HEK293T (cell line): ENCODE data around the gene MAGI3.
"Not testable (repeated sequence)": the region's sequence is repeated elsewhere in the genome, so short reads cannot be mapped to it uniquely, and the experiment has no call there.

Source experiments
- CTCF ChIA-PET: fragments of 350-600 bp; formaldehyde crosslinking; extraction: SDS; loops from one replicate; lab custom pipeline; 2021; ENCODE audit warnings: antibody characterized with exemption, inconsistent platforms; lab: Yijun Ruan, JAX
- POLR2A ChIA-PET: fragments of 350-600 bp; formaldehyde crosslinking; extraction: SDS; loops from one replicate; lab custom pipeline; 2020; ENCODE audit warnings: antibody characterized with exemption, inconsistent platforms; lab: Yijun Ruan, JAX
- DNase-seq: peaks from one replicate; pipeline ENCODE4 v3.0.0; 2012; ENCODE audit warnings: mixed read lengths; ENCODE audit errors: extremely low spot score
- ARNT ChIP-seq: fragments of 450-650 bp; IDR thresholded peaks from 2 replicates; pipeline ENCODE4 v1.6.1; 2017; ENCODE audit warnings: mild to moderate bottlenecking
- BHLHE40 ChIP-seq: fragments of 450-650 bp; IDR thresholded peaks from 2 replicates; pipeline ENCODE4 v1.6.1; 2016; ENCODE audit warnings: mild to moderate bottlenecking, moderate library complexity, borderline replicate concordance
- CTBP1 ChIP-seq: fragments of 450-650 bp; IDR thresholded peaks from 2 replicates; pipeline ENCODE4 v1.6.1; 2016; ENCODE audit warnings: borderline replicate concordance
- ELF4 ChIP-seq: fragments of 450-650 bp; IDR thresholded peaks from 2 replicates; pipeline ENCODE4 v1.6.1; 2017; ENCODE audit warnings: antibody characterized with exemption
- FOXA1 ChIP-seq: fragments of 450-650 bp; IDR thresholded peaks from 2 replicates; pipeline ENCODE4 v1.6.1; 2016; ENCODE audit warnings: mild to moderate bottlenecking
- FOXK2 ChIP-seq: fragments of 450-650 bp; IDR thresholded peaks from 2 replicates; pipeline ENCODE4 v1.6.1; 2016; ENCODE audit warnings: mild to moderate bottlenecking
- FOXM1 ChIP-seq: fragments of 450-650 bp; IDR thresholded peaks from 2 replicates; pipeline ENCODE4 v1.6.1; 2017; ENCODE audit warnings: mild to moderate bottlenecking, borderline replicate concordance
- HDGF ChIP-seq: fragments of 450-650 bp; IDR thresholded peaks from 2 replicates; pipeline ENCODE4 v1.6.1; 2017; ENCODE audit warnings: antibody characterized with exemption, borderline replicate concordance
- L3MBTL2 ChIP-seq: fragments of 450-650 bp; conservative IDR thresholded peaks from 2 replicates; pipeline ENCODE4 v1.6.1; 2016; ENCODE audit warnings: mild to moderate bottlenecking
- LEF1 ChIP-seq: fragments of 450-650 bp; IDR thresholded peaks from 2 replicates; pipeline ENCODE4 v1.6.1; 2017; ENCODE audit warnings: mild to moderate bottlenecking, borderline replicate concordance
- NFRKB ChIP-seq: fragments of 450-650 bp; IDR thresholded peaks from 2 replicates; pipeline ENCODE4 v1.6.1; 2016; ENCODE audit warnings: mild to moderate bottlenecking, moderate library complexity
- PKNOX1 ChIP-seq: fragments of 450-650 bp; IDR thresholded peaks from 2 replicates; pipeline ENCODE4 v1.6.1; 2016
- SP1 ChIP-seq: fragments of 450-650 bp; IDR thresholded peaks from 2 replicates; pipeline ENCODE4 v1.6.1; 2017
- SUZ12 ChIP-seq: fragments of 450-650 bp; IDR thresholded peaks from 2 replicates; pipeline ENCODE4 v1.6.1; 2016; ENCODE audit warnings: mild to moderate bottlenecking
- TARDBP ChIP-seq: fragments of 450-650 bp; IDR thresholded peaks from 2 replicates; pipeline ENCODE4 v1.6.1; 2016
- ZNF384 ChIP-seq: fragments of 450-650 bp; IDR thresholded peaks from 2 replicates; pipeline ENCODE4 v1.6.1; 2016

The MAGI3 gene

GRCh38 chr1:113565621-113566020 lies 175.3 kb downstream of the MAGI3 start:
- TF ChIP-seq HDGF: no peak
- TF ChIP-seq BHLHE40: no peak
- no peak for TF ChIP-seq L3MBTL2
- no peak for TF ChIP-seq FOXM1
- no peak for TF ChIP-seq ELF4
- TF ChIP-seq ARNT: no peak
- no peak for TF ChIP-seq SP1
- no peak for TF ChIP-seq CTBP1
- TF ChIP-seq LEF1: no peak
- no peak for TF ChIP-seq NFRKB
- no peak for TF ChIP-seq ZNF384
- TF ChIP-seq TARDBP: no peak
- TF ChIP-seq FOXK2: no peak
- no peak for TF ChIP-seq PKNOX1
- no peak for TF ChIP-seq FOXA1
- TF ChIP-seq SUZ12: no peak
- DNase-seq: no peak
- ChIA-PET CTCF (no interaction called here), POLR2A (no interaction called here)

- DNase-seq: no peak
- CTCF ChIA-PET: no interaction called here
- POLR2A ChIA-PET: no interaction called here
- TF ChIP-seq TARDBP: no peak
- no peak for TF ChIP-seq FOXA1
- no peak for TF ChIP-seq ARNT
- TF ChIP-seq FOXM1: no peak
- TF ChIP-seq HDGF: no peak
- no peak for TF ChIP-seq LEF1
- no peak for TF ChIP-seq L3MBTL2
- TF ChIP-seq NFRKB: no peak
- TF ChIP-seq CTBP1: no peak
- TF ChIP-seq ZNF384: no peak
- TF ChIP-seq SUZ12: no peak
These were observed 177.1 kb downstream of the MAGI3 start for GRCh38 chr1:113567427-113567826.

GRCh38 chr1:113575744-113576260 lies 185.5 kb downstream of the MAGI3 start:
- DNase-seq, POLR2A ChIA-PET, CTCF ChIA-PET: not testable (repeated sequence)

GRCh38 chr1:113576271-113576670 lies 186.0 kb downstream of the MAGI3 start:
- ChIA-PET POLR2A (no interaction called here), CTCF (no interaction called here)
- no peak for DNase-seq
- TF ChIP-seq LEF1: no peak
- TF ChIP-seq SP1: no peak
- no peak for TF ChIP-seq L3MBTL2
- TF ChIP-seq ZNF384: no peak
- TF ChIP-seq NFRKB: no peak
- no peak for TF ChIP-seq ARNT
- no peak for TF ChIP-seq CTBP1
- no peak for TF ChIP-seq TARDBP
- no peak for TF ChIP-seq FOXM1
- no peak for TF ChIP-seq FOXA1
- TF ChIP-seq PKNOX1: no peak
- TF ChIP-seq SUZ12: no peak

- CTCF ChIA-PET: no interaction called here
- TF ChIP-seq ARNT: no peak
- no peak for TF ChIP-seq BHLHE40
- TF ChIP-seq FOXA1: no peak
- no peak for TF ChIP-seq L3MBTL2
- TF ChIP-seq CTBP1: no peak
- TF ChIP-seq LEF1: no peak
- TF ChIP-seq HDGF: no peak
- no peak for TF ChIP-seq FOXM1
- TF ChIP-seq TARDBP: no peak
- TF ChIP-seq NFRKB: no peak
- TF ChIP-seq FOXK2: no peak
- TF ChIP-seq ZNF384: no peak
- no peak for TF ChIP-seq SUZ12
- TF ChIP-seq ELF4: no peak
- no peak for TF ChIP-seq PKNOX1
- no peak for TF ChIP-seq SP1
These were observed 189.1 kb downstream of the MAGI3 start for GRCh38 chr1:113579256-113580018.

GRCh38 chr1:113581323-113581722 lies 191.0 kb downstream of the MAGI3 start:
- ChIA-PET POLR2A (no interaction called here), CTCF (interaction anchor here (0.6 kb wide), 1 partner anchor 745 kb away, joined by 3 read pairs; no protein-coding TSS in a partner anchor)
- TF ChIP-seq L3MBTL2 (no peak), SP1 (no peak), CTBP1 (no peak), NFRKB (no peak), ZNF384 (no peak), FOXM1 (no peak), LEF1 (no peak), ARNT (no peak), PKNOX1 (no peak), ELF4 (no peak), TARDBP (no peak), FOXA1 (no peak), SUZ12 (no peak), BHLHE40 (no peak), FOXK2 (no peak)
- no peak for DNase-seq

More at GRCh38 chr1:113579256-113580018, 189.1 kb downstream of the MAGI3 start:
- DNase-seq: no peak
- POLR2A ChIA-PET: no interaction called here
